Germinal center (tissue), 1 donor: ENCODE results near the gene MYL5.
"Not testable (repeated sequence)": the region's sequence is repeated elsewhere in the genome, so short reads cannot be mapped to it uniquely, and the experiment has no call there.

ENCODE experiments used
- DNase-seq: peaks from one replicate; pipeline ENCODE4 v3.0.0; 2012; ENCODE audit warnings: mixed read lengths, low spot score

The MYL5 gene

DNA sequence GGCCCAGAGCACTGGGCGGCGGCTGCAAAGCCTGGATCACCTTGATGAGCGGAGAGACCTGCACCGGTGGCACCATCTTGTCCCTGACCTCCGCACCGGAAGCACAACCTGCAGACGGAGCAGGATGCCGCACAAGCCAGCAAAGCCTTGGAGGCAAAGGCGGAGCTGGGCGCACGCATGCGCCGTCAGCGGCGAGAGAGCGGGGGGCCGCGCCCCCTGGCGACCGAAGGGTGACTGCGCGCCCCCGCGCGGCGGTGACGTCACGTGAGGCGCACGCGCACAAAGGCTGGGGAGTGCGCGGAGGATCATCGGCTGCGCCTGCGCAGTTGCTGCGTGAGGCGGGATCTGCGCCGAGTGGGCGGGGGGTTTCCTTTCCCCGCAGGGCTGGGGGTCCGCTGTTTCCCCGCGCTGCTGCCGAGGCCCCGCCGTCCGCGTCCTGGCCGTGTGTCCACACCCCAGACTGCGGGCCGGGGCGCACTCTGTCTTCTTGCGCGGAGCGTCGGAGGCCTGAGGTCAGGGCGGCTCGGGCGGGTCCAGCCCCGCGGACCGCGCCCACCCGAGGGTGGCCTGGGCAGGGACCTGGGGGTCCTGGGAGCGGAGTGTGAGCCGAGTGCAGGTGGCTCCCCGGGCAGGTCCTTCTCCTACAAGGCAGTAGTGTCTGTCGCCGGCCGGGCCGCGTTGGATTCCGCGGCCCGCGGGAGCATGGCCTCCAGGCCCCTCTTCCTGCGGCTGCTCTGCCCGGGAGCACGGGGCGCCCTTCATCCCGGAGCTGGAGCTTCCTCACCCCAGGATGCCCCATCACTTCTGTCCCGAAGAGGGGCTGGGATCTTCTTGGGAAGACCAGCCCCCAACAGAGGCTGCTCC is at the start of gene MYL5, which contains the start of gene ATP5ME:
Gene MYL5 (plus strand): TSS at position 371 of the 864 bp plus-strand sequence. CDS start 3,485 bp downstream, outside the sequence.
Gene ATP5ME (minus strand): TSS at position 105 of the 864 bp plus-strand sequence. CDS start 29 bp downstream, at position 76.
- peak; percentile 100 for DNase-seq

DNA sequence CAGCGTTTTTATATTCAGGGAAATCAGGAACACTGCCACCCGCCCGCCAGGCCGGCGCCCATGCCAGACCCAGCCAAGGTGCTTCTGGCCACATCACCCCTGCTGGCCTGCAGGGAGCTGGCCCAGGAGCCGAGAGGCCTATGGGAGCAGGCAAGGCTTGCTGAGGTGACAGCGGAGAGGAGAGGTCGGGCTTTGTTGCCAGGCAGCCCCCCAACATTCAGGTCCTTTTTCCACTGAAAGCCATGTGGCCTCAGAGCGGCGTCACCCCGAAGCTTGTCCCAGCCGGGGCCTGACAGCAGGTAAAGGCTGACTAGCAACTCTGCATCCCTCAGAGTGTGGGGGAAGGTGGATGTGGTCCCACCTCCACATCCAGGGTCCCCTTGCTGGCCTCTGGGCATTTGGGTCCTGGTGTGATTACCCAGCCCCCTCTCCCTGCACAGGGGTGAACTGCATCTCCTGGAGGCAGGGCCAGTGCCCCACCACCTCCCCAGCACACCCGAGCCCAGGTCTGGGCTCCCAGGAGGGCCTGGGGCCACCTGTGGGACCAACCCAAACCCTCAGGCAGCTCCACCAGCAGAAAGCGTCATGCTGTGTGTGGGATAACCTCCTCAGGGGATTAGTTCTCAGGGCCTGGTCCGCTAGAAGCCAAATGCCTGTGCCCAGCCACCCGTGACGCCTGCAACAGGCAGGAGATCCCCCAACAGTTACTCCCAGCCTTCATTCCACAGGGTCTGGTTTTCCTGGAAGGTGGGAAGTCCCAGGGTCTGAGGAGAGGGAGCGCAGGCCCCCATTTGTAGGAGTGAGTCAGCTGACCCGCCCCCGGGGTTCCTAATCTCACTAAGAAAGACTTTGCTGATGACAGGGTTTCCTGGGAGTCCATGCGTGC is 49.4 kb upstream of the MYL5 start, which contains the start of gene PDE6B:
Gene PDE6B (plus strand): TSS at position 869 of the 886 bp plus-strand sequence. CDS start 54 bp downstream, outside the sequence.
- no peak for DNase-seq

GRCh38 chr4:625631-626161 is 48.6 kb upstream of the MYL5 start:
- no peak for DNase-seq

DNA sequence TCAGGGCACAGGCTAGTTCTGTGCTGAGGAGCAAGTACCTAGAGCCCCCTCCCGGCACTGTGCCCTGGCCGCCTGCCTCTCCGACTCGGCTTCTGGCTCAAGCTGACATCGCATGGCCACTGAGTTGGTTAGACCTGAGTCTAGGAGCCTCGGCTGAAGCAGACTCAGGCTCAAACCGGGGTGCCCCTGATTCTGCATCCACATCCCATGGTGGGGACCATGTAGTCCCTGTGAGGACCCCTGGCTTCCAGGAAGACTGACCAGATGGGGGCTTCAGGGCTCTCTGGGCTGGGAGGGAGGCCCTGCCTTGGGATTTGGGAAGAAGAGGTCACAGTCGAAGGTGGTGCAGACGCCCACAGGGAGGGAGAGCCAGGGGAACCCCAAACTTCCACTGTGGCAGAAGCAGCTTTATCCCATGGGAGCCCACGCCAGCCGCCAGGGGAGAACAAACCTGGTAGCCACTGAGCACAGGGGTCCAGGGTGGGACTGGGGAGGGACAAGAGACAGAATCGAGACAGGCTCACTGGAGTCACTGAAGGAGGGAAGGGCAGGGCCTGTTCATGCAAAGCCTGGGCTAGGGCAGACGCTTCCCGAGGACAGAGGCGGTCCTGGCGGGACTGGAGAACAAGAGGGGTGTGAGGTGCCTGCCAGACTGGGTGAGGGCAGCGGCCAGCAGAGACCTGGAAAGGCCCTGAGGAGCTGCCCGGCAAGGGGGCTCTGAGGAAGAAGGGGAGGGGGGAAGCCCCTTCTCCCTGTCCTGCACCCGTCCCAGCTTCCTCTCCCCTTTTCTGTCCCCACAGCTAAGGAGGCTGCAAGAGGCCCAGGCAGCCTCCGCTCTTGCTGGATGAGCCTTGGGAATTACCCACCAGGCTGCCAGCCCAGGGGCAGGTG is 47.9 kb upstream of the MYL5 start:
- no peak for DNase-seq

- no peak for DNase-seq
Measured at GRCh38 chr4:627347-628125, 46.8 kb upstream of the MYL5 start.

GRCh38 chr4:628311-628741 is 46.0 kb upstream of the MYL5 start:
- DNase-seq, result no peak

DNA sequence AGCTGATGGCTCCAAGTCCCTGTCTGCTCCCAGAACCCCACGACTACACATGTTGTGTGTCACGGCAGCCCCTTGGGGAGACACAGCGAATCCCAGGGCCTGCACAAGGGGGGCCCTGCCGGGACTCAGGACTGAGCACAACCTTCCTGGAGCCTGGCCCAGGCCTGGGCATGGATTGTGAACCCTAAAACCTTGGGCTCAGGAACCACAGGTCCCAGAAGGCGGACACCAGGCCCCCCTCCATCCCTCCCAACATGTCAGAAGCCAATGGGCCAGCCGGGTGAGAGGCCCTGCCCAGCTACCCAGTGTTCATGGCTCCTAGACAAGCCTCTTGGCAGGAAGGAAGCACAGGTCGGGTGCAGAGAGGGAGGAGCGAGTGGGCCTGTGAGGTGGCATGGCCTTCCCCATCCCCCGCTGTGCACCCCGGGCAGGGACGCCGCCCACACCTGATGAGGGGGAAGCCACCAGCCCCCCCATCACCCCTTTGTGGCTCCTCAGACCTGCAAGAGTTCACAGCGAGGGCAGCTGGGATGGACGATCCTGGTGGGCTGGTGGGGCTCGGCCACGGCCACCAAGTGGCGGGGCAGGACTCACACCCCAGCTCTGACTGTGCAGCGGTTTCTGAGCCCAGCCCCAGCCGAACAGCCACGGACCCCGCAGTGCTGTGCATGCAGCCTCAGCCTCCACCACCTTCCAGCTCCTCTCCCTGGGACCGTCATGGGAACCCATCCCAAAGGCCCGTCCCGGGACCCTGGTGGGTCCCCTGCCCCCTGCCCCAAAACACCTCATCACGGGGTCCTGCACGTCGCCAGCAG is 45.3 kb upstream of the MYL5 start:
- DNase-seq, result no peak

DNA sequence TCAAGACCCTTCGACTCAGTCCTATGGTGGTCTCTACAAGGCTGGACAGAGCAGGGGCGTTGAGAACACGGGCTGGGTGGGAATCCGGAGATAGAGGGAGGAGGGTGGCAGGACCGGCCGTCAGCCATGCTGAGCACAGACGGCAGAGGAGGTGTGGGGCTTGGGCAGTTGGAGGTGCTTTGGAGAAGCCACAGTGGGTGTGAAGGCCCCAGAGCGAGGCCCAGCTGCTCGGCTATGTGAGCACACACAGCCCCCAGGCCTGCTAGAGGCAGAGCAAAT is 44.8 kb upstream of the MYL5 start:
- DNase-seq, result no peak

- DNase-seq, result no peak
Measured at GRCh38 chr4:629915-630641, 44.3 kb upstream of the MYL5 start.

DNA sequence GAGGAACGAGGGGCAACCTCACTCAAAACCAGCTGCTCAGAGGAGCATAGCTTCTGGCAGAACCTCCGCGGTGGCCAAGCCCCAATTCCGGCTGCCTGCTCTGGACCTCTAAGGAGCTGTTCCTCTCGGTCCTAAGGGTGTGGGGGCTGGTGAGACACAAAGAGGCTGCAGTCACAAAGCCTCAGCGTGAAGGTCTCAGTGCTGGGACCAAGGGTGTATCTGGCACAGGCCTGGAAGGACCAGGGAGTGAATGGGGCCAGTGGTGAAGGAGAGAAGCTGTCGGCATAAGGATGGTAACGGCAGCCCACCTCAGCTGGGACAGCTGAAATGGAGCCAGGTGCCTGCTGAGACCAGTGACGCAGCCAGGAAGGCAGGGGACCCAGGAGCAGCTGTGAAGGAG is 43.7 kb upstream of the MYL5 start:
- no peak for DNase-seq

DNA sequence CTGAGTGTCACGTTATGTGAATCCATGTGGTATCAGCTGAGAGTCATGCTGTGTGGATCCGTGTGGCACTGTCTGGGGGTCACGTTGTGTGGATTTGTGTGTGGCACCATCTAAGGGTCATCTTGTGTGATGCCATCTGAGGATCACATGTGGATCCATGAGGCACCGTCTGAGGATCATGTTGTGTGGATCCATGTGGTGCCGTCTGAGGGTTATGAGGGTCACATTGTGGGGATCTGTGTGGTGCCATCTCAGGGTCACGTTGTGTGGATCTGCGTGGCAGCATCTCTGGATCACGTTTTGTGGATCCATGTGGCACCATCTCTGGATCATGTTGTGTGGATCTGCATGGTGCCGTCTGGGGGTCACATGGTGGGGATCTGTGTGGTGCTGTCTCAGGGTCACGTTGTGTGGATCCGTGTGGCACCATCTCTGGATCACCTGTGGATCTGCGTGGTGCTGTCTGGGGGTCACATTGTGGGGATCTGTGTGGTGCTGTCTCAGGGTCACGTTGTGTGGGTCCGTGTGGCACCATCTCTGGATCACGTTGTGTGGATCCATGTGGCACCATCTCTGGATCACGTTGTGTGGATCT is 42.0 kb upstream of the MYL5 start:
- DNase-seq, result no peak

DNA sequence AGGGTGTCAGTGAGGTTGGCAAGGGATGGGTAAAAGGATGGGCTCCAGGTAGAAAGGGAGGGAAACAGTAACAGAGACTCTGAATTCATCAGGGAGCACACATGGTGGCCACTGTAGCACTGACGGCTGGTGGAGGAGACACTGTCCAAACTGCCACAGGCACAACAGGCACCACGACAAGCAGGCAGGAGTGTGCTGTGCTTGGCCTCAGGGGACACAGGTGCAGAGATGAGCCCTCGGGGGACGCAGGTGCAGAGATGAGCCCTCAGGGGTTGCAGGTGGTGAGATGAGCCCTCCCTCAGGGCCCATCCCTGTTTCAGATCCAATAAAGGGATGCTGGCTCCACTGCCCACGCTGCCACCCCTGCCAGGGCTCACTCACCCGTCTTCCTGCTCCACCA is 41.4 kb upstream of the MYL5 start:
- peak; percentile 47 for DNase-seq

GRCh38 chr4:633406-633805 is 40.9 kb upstream of the MYL5 start:
- DNase-seq, result no peak

GRCh38 chr4:633976-634598 is 40.3 kb upstream of the MYL5 start:
- DNase-seq, result no peak

GRCh38 chr4:634599-634985 is 39.8 kb upstream of the MYL5 start:
- no peak for DNase-seq

DNA sequence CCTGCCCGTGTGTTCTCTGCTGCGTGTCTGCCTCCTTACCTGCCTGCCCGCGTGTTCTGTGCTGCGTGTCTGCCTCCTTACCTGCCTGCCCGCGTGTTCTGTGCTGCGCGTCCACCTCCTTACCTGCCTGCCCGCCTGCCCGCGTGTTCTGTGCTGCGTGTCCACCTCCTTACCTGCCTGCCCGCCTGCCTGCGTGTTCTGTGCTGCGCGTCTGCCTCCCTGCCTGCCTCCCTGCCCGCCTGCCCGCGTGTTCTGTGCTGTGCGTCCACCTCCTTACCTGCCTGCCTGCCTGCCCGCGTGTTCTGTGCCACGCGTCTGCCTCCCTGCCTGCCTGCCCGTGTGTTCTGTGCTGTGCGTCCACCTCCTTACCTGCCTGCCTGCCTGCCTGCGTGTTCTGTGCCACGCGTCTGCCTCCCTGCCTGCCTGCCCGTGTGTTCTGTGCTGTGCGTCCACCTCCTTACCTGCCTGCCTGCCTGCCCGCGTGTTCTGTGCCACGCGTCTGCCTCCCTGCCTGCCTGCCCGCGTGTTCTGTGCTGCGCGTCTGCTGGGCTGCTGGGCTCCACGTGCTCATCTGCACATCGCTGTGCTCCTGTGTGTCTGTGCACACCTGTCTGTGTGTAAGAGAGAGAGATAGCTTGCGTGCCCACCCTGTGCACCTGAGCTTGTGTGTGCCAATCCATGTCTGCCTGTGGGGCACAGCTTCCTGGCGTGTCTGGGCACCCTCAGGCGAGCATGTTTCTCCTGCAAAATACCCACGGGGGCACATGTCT is 39.1 kb upstream of the MYL5 start:
- not testable (repeated sequence) for DNase-seq

DNA sequence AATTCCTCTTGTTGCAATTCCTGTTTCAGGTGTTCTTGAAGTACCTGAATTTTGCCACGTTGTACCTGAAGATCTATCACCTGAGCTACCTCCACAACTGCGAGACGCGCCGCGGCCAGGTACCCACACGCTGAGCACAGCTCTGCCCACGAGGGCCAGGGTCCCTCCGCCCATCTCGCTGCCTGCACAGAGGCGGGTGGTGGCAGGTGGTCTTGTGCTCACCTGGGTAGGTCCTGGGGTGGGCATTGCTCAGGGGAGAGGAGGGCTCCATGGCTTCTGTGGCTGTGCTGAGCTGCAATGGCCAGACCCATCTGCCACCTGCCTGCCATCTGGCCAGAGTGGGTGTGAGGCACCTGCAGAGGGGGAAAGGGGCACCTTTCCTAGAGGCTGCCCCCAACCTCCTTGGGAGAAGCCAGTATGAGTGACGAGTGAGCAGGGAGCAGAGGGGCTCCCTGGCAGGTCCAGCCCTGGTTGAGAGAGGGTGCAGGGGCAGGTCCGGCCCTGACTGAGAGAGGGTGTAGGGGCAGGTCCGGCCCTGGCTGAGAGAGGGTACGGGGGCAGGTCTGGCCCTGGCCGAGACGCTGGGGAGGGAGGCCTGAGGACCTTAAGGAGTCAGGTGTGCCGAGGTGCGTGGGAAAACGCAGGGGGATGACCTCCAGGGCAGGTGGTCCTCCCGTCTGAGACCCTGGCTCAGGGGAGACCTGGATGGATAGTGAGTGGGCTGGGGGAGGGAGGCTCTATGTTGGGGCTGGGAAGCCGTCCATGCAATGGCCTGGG is 38.3 kb upstream of the MYL5 start:
- DNase-seq, result no peak
